ENCODE results near the gene ABHD16B.
"Not testable (repeated sequence)": the region's sequence is repeated elsewhere in the genome, so short reads cannot be mapped to it uniquely, and the experiment has no call there.

Gene ABHD16B

GRCh38 chr20:63834491-63834880, 26.8 kb upstream of the ABHD16B start:
- no peak for DNase-seq (ENCODE audit: low read depth in 2 of 2)

- no peak for DNase-seq (ENCODE audit: low read depth in 2 of 2)
Observed at GRCh38 chr20:63835021-63835858, 26.1 kb upstream of the ABHD16B start.

GRCh38 chr20:63836458-63837344, 24.6 kb upstream of the ABHD16B start:
- DNase-seq (ENCODE audit: low read depth in 2 of 2): no peak

GRCh38 chr20:63837479-63837878, 23.8 kb upstream of the ABHD16B start:
- no peak for DNase-seq (ENCODE audit: low read depth in 2 of 2)

- DNase-seq (ENCODE audit: low read depth in 2 of 2): no peak
Observed at GRCh38 chr20:63839620-63840019, 21.7 kb upstream of the ABHD16B start.

GRCh38 chr20:63840405-63840828, 20.9 kb upstream of the ABHD16B start:
- no peak for DNase-seq (ENCODE audit: low read depth in 2 of 2)

GRCh38 chr20:63842258-63842657, 19.0 kb upstream of the ABHD16B start:
- no peak for DNase-seq (ENCODE audit: low read depth in 2 of 2)

- no peak for DNase-seq (ENCODE audit: low read depth in 2 of 2)
Observed at GRCh38 chr20:63843222-63843621, 18.1 kb upstream of the ABHD16B start.

- no peak for DNase-seq (ENCODE audit: low read depth in 2 of 2)
Observed at GRCh38 chr20:63843778-63844177, 17.5 kb upstream of the ABHD16B start.

GRCh38 chr20:63844511-63844991, 16.7 kb upstream of the ABHD16B start:
- DNase-seq (ENCODE audit: low read depth in 2 of 2): no peak

GRCh38 chr20:63846128-63846771, 15.0 kb upstream of the ABHD16B start:
- no peak for DNase-seq (ENCODE audit: low read depth in 2 of 2)

- no peak for DNase-seq (ENCODE audit: low read depth in 2 of 2)
Observed at GRCh38 chr20:63846888-63847236, 14.4 kb upstream of the ABHD16B start.

GRCh38 chr20:63847237-63848002, 13.9 kb upstream of the ABHD16B start:
- no peak for DNase-seq (ENCODE audit: low read depth in 2 of 2)

- no peak for DNase-seq (ENCODE audit: low read depth in 2 of 2)
Observed at GRCh38 chr20:63848003-63848911, 13.0 kb upstream of the ABHD16B start.

GRCh38 chr20:63850689-63851547, 10.4 kb upstream of the ABHD16B start:
- DNase-seq (ENCODE audit: low read depth in 2 of 2): peak; percentile 62 to 63

- not testable (repeated sequence) for DNase-seq (ENCODE audit: low read depth in 2 of 2)
Observed at GRCh38 chr20:63851548-63851943, 9.8 kb upstream of the ABHD16B start.

- DNase-seq (ENCODE audit: low read depth in 2 of 2): not testable (repeated sequence)
Observed at GRCh38 chr20:63853733-63854068, 7.6 kb upstream of the ABHD16B start.

GRCh38 chr20:63854069-63854765, 7.1 kb upstream of the ABHD16B start:
- DNase-seq (ENCODE audit: low read depth in 2 of 2): no peak

Measured in stimulated activated CD8-positive, alpha-beta memory T cell treated with anti-CD3 and anti-CD28 coated beads, Interleukin-15, amount 100 ng/mL, for 48 hours (primary cell).